Measurements from ENCODE around the gene DENND1A. TPM values are rescaled to one million over a fixed set of nuclear protein-coding genes. Genes with fewer than 3 reads are reported as not detected.

The DENND1A gene
- total RNA-seq, 1 experiment from 2014 or later: 29.7 TPM

- CTCF ChIA-PET: no interaction called here
- Histone ChIP-seq H3K27ac (ENCODE audit: low read length) (no peak overlapping the region), H3K9me2 (replicated peaks; ENCODE audit: low read length) (no peaks in the 10 kb centered on the region), H3F3A (ENCODE audit: low read length, unreplicated experiment) (no peaks in the 10 kb centered on the region), H3K27me3 (ENCODE audit: low read length) (no peaks in the 10 kb centered on the region), H3K79me2 (ENCODE audit: low read length) (no peaks in the 10 kb centered on the region), H3K9me3 (ENCODE audit: low read length) (no peaks in the 10 kb centered on the region), H3K36me3 (ENCODE audit: low read depth, low read length) (no peaks in the 10 kb centered on the region), H3K4me3 (ENCODE audit: low read length) (no peak overlapping the region), H3K4me1 (ENCODE audit: insufficient read depth, low read length) (no peaks in the 10 kb centered on the region), H2AFZ (ENCODE audit: low read length) (no peak overlapping the region), H3K4me2 (ENCODE audit: low read length) (no peak overlapping the region), H4K20me1 (ENCODE audit: low read length) (no peaks in the 10 kb centered on the region), H3K9ac (ENCODE audit: low read length) (no peak overlapping the region)
- TF ChIP-seq EZH2 (IDR thresholded peaks at IDR 0.05; ENCODE audit: low read length, unreplicated experiment): no peak
- TF ChIP-seq, protein P1, sequence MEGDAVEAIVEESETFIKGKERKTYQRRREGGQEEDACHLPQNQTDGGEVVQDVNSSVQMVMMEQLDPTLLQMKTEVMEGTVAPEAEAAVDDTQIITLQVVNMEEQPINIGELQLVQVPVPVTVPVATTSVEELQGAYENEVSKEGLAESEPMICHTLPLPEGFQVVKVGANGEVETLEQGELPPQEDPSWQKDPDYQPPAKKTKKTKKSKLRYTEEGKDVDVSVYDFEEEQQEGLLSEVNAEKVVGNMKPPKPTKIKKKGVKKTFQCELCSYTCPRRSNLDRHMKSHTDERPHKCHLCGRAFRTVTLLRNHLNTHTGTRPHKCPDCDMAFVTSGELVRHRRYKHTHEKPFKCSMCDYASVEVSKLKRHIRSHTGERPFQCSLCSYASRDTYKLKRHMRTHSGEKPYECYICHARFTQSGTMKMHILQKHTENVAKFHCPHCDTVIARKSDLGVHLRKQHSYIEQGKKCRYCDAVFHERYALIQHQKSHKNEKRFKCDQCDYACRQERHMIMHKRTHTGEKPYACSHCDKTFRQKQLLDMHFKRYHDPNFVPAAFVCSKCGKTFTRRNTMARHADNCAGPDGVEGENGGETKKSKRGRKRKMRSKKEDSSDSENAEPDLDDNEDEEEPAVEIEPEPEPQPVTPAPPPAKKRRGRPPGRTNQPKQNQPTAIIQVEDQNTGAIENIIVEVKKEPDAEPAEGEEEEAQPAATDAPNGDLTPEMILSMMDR (conservative IDR thresholded peaks at IDR 0.05; ENCODE audit: low read depth, low read length): no peak
- no peak for TF ChIP-seq EZH2phosphoT487 (IDR thresholded peaks at IDR 0.05; ENCODE audit: borderline replicate concordance, low read length)
- POLR2A ChIA-PET (ENCODE audit: unreplicated experiment): interaction anchor here (0.7 kb wide), 1 partner anchor 25 kb away, joined by 14 read pairs; no protein-coding TSS in a partner anchor
- intact Hi-C loops (cut with micrococcal nuclease): no loop called here
- ATAC-seq (no peak), DNase-seq (no peak)
- BruUV-seq (replicated peaks): no TSS peak
Observed at GRCh38 chr9:123597876-123598556, 331.9 kb downstream of the DENND1A start.

- Histone ChIP-seq H2AFZ (ENCODE audit: low read length) (no peak overlapping the region), H3K27me3 (ENCODE audit: low read length) (no peaks in the 10 kb centered on the region), H3K9ac (ENCODE audit: low read length) (no peak overlapping the region), H4K20me1 (ENCODE audit: low read length) (no peaks in the 10 kb centered on the region), H3K9me3 (ENCODE audit: low read length) (no peaks in the 10 kb centered on the region), H3K9me2 (replicated peaks; ENCODE audit: low read length) (no peaks in the 10 kb centered on the region), H3F3A (ENCODE audit: low read length, unreplicated experiment) (no peaks in the 10 kb centered on the region), H3K4me3 (ENCODE audit: low read length) (no peak overlapping the region), H3K79me2 (ENCODE audit: low read length) (no peaks in the 10 kb centered on the region), H3K4me2 (ENCODE audit: low read length) (no peak overlapping the region), H3K27ac (ENCODE audit: low read length) (no peak overlapping the region), H3K4me1 (ENCODE audit: insufficient read depth, low read length) (no peaks in the 10 kb centered on the region), H3K36me3 (ENCODE audit: low read depth, low read length) (no peaks in the 10 kb centered on the region)
- POLR2A ChIA-PET (ENCODE audit: unreplicated experiment): no interaction called here
- DNase-seq (no peak), ATAC-seq (no peak)
- BruUV-seq (replicated peaks): no TSS peak
- intact Hi-C loops (cut with micrococcal nuclease): no loop called here
- CTCF ChIA-PET: no interaction called here
- TF ChIP-seq, protein P1 (conservative IDR thresholded peaks at IDR 0.05; ENCODE audit: low read depth, low read length): no peak
- TF ChIP-seq EZH2 (IDR thresholded peaks at IDR 0.05; ENCODE audit: low read length, unreplicated experiment) (no peak), EZH2phosphoT487 (IDR thresholded peaks at IDR 0.05; ENCODE audit: borderline replicate concordance, low read length) (no peak)
Observed at GRCh38 chr9:123597048-123597447, 332.9 kb downstream of the DENND1A start.

DNA sequence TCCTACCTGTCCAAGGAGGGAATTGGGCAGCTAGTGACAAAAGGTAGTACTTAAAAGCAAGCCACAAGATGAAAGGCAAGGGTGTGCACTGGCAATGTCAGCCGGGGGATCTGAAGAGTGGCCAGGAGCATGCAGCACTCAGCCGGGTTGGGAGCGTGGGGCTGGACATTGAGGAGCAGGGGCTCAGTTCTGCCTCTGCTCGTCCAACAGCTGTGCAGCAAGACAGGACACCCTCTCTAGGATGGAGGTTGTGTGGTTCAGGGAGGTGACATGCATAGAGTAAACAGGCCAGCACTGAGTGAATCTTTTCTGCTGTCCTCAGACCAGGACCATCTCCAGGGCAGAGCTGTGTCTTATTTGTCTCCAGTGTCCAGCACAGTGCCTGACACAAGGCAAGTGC lies 338.6 kb downstream of the DENND1A start:
- DNase-seq: no peak
- no peak for ATAC-seq
- TF ChIP-seq EZH2 (IDR thresholded peaks at IDR 0.05; ENCODE audit: low read length, unreplicated experiment) (no peak), EZH2phosphoT487 (IDR thresholded peaks at IDR 0.05; ENCODE audit: borderline replicate concordance, low read length) (no peak)
- TF ChIP-seq, protein P1 (conservative IDR thresholded peaks at IDR 0.05; ENCODE audit: low read depth, low read length): no peak
- no peak overlapping the region for H3K9ac ChIP-seq (ENCODE audit: low read length)
- intact Hi-C loops (cut with micrococcal nuclease): no loop called here
- no peaks in the 10 kb centered on the region for H3K9me3 ChIP-seq (ENCODE audit: low read length)
- H4K20me1 ChIP-seq (ENCODE audit: low read length): no peaks in the 10 kb centered on the region
- H3K4me3 ChIP-seq (ENCODE audit: low read length): no peak overlapping the region
- H3K4me1 ChIP-seq (ENCODE audit: insufficient read depth, low read length): no peaks in the 10 kb centered on the region
- BruUV-seq (replicated peaks): no TSS peak
- no peaks in the 10 kb centered on the region for H3K9me2 ChIP-seq (replicated peaks; ENCODE audit: low read length)
- H3K79me2 ChIP-seq (ENCODE audit: low read length): no peaks in the 10 kb centered on the region
- H3K27ac ChIP-seq (ENCODE audit: low read length): no peak overlapping the region
- no peaks in the 10 kb centered on the region for H3K36me3 ChIP-seq (ENCODE audit: low read depth, low read length)
- ChIA-PET CTCF (no interaction called here), POLR2A (ENCODE audit: unreplicated experiment) (no interaction called here)
- no peaks in the 10 kb centered on the region for H3K27me3 ChIP-seq (ENCODE audit: low read length)
- no peak overlapping the region for H2AFZ ChIP-seq (ENCODE audit: low read length)
- H3F3A ChIP-seq (ENCODE audit: low read length, unreplicated experiment): no peaks in the 10 kb centered on the region
- H3K4me2 ChIP-seq (ENCODE audit: low read length): no peak overlapping the region

Measured in PC-3 (cell line).